Lower leg skin (tissue), 3 donors: ENCODE results near the gene ARSB.
"Not testable (repeated sequence)": the region's sequence is repeated elsewhere in the genome, so short reads cannot be mapped to it uniquely, and the experiment has no call there.

Source experiments
- CTCF ChIP-seq, 3 donors: fragments of 450-650 bp; IDR thresholded peaks; one replicate each; pipeline ENCODE4 v1.5.1; 2016; ENCODE audit warnings: antibody characterized with exemption in 3 of 3, mild to moderate bottlenecking in 3 of 3, moderate library complexity in 2 of 3
- POLR2A ChIP-seq, 2 donors: fragments of 450-650 bp; IDR thresholded peaks; one replicate each; pipeline ENCODE4 v1.6.1; 2016 to 2017; ENCODE audit warnings: antibody characterized with exemption in 2 of 2, mild to moderate bottlenecking in 1 of 2, moderate library complexity in 1 of 2

DNA sequence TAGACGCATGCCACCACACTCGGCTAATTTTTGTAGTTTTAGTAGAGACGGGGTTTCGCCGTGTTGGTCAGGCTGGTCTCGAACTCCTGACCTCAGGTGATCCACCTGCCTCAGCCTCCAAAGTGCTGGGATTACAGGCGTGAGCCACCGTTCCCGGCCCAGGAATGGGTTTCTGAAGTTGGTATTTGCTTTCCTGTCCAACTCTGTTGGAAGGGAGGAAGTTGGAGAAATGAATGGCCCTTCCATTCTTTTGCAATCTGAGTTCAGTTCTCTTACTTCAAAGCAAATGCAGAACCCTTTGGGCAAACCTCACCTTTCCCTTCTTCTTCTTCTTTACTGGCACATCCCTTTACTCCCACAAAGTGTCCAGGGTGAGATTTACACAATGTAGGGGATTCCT is 1.9 kb downstream of the ARSB start:
- TF ChIP-seq POLR2A, CTCF (IDR thresholded peaks at IDR 0.05): not testable (repeated sequence)
